GM23248 (cell line): ENCODE results near the gene GLYATL3.

Experiments
- EZH2 ChIP-seq: fragments of 200-600 bp; sonication (generic); IDR thresholded peaks from 2 replicates; pipeline ENCODE4 v1.6.1; 2018; ENCODE audit warnings: antibody characterized with exemption, mild to moderate bottlenecking; ENCODE audit not compliant: insufficient read depth, poor library complexity, severe bottlenecking
- EZH2phosphoT487 ChIP-seq: fragments of 200-600 bp; sonication (generic); IDR thresholded peaks from 2 replicates; pipeline ENCODE4 v1.6.1; 2018; ENCODE audit warnings: antibody characterized with exemption, moderate library complexity, mild to moderate bottlenecking, low read depth; ENCODE audit not compliant: insufficient read depth

DNA sequence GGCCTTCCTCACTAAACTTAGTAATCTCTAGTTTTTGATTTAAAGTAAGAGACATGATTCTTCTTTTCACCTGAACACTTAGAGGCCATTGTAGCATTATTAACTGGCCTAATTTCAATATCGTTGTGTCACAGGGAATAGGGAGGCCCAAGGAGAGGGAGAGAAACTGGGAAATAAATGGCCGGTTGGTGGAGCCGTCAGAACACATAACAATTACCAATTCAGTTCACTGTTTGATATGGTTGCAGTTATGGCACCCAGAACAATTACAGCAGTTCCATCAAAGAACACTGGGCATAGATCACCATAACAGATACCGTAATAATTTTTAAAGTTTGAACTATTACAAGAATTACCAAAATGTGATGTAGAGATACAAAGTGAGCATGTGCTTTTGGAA, 9.1 kb upstream of the GLYATL3 start:
- no peak for TF ChIP-seq EZH2
- TF ChIP-seq EZH2phosphoT487 = no peak
